ENCODE measurements around the gene ARL15. TPM values are rescaled to one million over a fixed set of nuclear protein-coding genes. Genes with fewer than 3 reads are reported as not detected.

Gene ARL15
- total RNA-seq, 4 donors from 2014 or later, result 8.5 to 19.1 (median 12.0) TPM

GRCh38 chr5:54347221-54347865 is 37.0 kb upstream of the ARL15 start:
- DNase-seq, result no peak
- TF ChIP-seq CTCF (IDR thresholded peaks at IDR 0.05) (no peak), POLR2A (IDR thresholded peaks at IDR 0.05) (no peak)
- intact Hi-C loops (cut with DNase I), result no loop called here
- 70 to 76% methylated on average over 5 of the region's 5 CpGs for WGBS, 2 donors
- H3K4me3 ChIP-seq, result no peak overlapping the region
- peaks cover 0 to 7% (median 0%) of the 10 kb centered on the region in 3 donors for H3K9me3 ChIP-seq
- no peaks in the 10 kb centered on the region for H3K4me1 ChIP-seq
- H3K36me3 ChIP-seq, result no peaks in the 10 kb centered on the region
- no peak overlapping the region for H3K27ac ChIP-seq
- H3K27me3 ChIP-seq, result no peaks in the 10 kb centered on the region

- DNase-seq, result no peak
- intact Hi-C loops (cut with DNase I), result no loop called here
- Histone ChIP-seq H3K27ac (no peak overlapping the region), H3K27me3 (no peaks in the 10 kb centered on the region), H3K4me1 (no peaks in the 10 kb centered on the region), H3K36me3 (no peaks in the 10 kb centered on the region), H3K4me3 (no peak overlapping the region), H3K9me3 (peaks cover 0 to 7% (median 0%) of the 10 kb centered on the region in 3 donors)
- TF ChIP-seq CTCF (IDR thresholded peaks at IDR 0.05) (no peak), POLR2A (IDR thresholded peaks at IDR 0.05) (no peak)
These were observed 34.3 kb upstream of the ARL15 start for GRCh38 chr5:54344653-54345052.

- no peaks in the 10 kb centered on the region for H3K27me3 ChIP-seq
- DNase-seq, result no peak
- no peak overlapping the region for H3K4me3 ChIP-seq
- H3K27ac ChIP-seq, result no peak overlapping the region
- H3K36me3 ChIP-seq, result no peaks in the 10 kb centered on the region
- intact Hi-C loops (cut with DNase I), result no loop called here
- 84 to 88% methylated on average over 2 of the region's 2 CpGs for WGBS, 2 donors
- H3K4me1 ChIP-seq, result no peaks in the 10 kb centered on the region
- no peak for TF ChIP-seq POLR2A (IDR thresholded peaks at IDR 0.05)
- H3K9me3 ChIP-seq, result peaks cover 0 to 3% (median 0%) of the 10 kb centered on the region in 3 donors
These were observed 31.6 kb upstream of the ARL15 start for GRCh38 chr5:54341971-54342370.

- no peak for DNase-seq
- Histone ChIP-seq H3K36me3 (no peaks in the 10 kb centered on the region), H3K4me3 (no peak overlapping the region), H3K9me3 (peaks cover 0 to 5% (median 0%) of the 10 kb centered on the region in 3 donors), H3K27ac (no peak overlapping the region), H3K27me3 (no peaks in the 10 kb centered on the region), H3K4me1 (no peaks in the 10 kb centered on the region)
- TF ChIP-seq CTCF (IDR thresholded peaks at IDR 0.05), result no peak
- no peak for TF ChIP-seq POLR2A (IDR thresholded peaks at IDR 0.05)
- intact Hi-C loops (cut with DNase I), result no loop called here
- WGBS, 2 donors, result 57 to 77% methylated on average over 4 of the region's 4 CpGs
These were observed 27.1 kb upstream of the ARL15 start for GRCh38 chr5:54337523-54337922.

GRCh38 chr5:54332720-54333119 is 22.3 kb upstream of the ARL15 start:
- peaks cover 0 to 11% (median 0%) of the 10 kb centered on the region in 4 donors for H3K27me3 ChIP-seq
- 40 to 63% methylated on average over 1 of the region's 1 CpG for WGBS, 2 donors
- no peak for TF ChIP-seq POLR2A (IDR thresholded peaks at IDR 0.05)
- no peak for TF ChIP-seq CTCF (IDR thresholded peaks at IDR 0.05)

More at GRCh38 chr5:54332720-54333119, 22.3 kb upstream of the ARL15 start:
- Histone ChIP-seq H3K9me3 (peaks cover 0 to 5% (median 0%) of the 10 kb centered on the region in 3 donors), H3K27ac (no peak overlapping the region), H3K36me3 (no peaks in the 10 kb centered on the region), H3K4me1 (no peaks in the 10 kb centered on the region), H3K4me3 (no peak overlapping the region)
- DNase-seq, result no peak
- intact Hi-C loops (cut with DNase I), result no loop called here

Data from esophagus squamous epithelium (tissue), 5 donors.